GM10266 (cell line): Measurements from ENCODE around the gene TULP1.

Experiments
- DNase-seq: peaks from one replicate; pipeline ENCODE4 v3.0.0; 2012; ENCODE audit errors: extremely low spot score
- CTCF ChIP-seq: IDR thresholded peaks from 2 replicates; pipeline ENCODE4 v1.5.1; 2012; ENCODE audit warnings: mild to moderate bottlenecking, low read depth; ENCODE audit not compliant: control insufficient read depth, insufficient read depth; ENCODE audit errors: missing control alignments

Gene TULP1

GRCh38 chr6:35486005-35486925 is 26.4 kb downstream of the TULP1 start:
- TF ChIP-seq CTCF: no peak
- DNase-seq: no peak

- DNase-seq: no peak
- TF ChIP-seq CTCF: no peak
These were observed 27.3 kb downstream of the TULP1 start for GRCh38 chr6:35485402-35485877.

GRCh38 chr6:35484921-35485392 is 27.7 kb downstream of the TULP1 start:
- no peak for DNase-seq
- no peak for TF ChIP-seq CTCF

GRCh38 chr6:35483893-35484645 is 28.6 kb downstream of the TULP1 start:
- no peak for TF ChIP-seq CTCF
- DNase-seq: no peak

GRCh38 chr6:35483490-35483889 is 29.2 kb downstream of the TULP1 start:
- no peak for DNase-seq
- no peak for TF ChIP-seq CTCF

GRCh38 chr6:35483062-35483461 is 29.6 kb downstream of the TULP1 start:
- no peak for DNase-seq
- no peak for TF ChIP-seq CTCF
